Upper lobe of left lung (tissue), 4 donors: ENCODE data around the gene ZCCHC24.

Experiments used
- POLR2A ChIP-seq, 4 donors: fragments of 450-650 bp; IDR thresholded peaks; one replicate each; pipeline ENCODE4 v1.5.1; 2016 to 2017; ENCODE audit warnings: antibody characterized with exemption in 4 of 4, mild to moderate bottlenecking in 2 of 4
- POLR2AphosphoS5 ChIP-seq, 2 donors: sonication (generic); formaldehyde crosslinking; IDR thresholded peaks; one replicate each; pipeline ENCODE4 v1.5.1; 2017; ENCODE audit warnings: antibody characterized with exemption in 2 of 2
- TF ChIP-seq, protein P1 (sequence below), 6 experiments: fragments of 450-650 bp in 4 of 6; fragments of 200-600 bp in 2 of 6; sonication (generic) in 2 of 6; IDR thresholded peaks; one replicate each; pipeline ENCODE4 v1.5.1; 2016 to 2019; ENCODE audit warnings: antibody characterized with exemption in 6 of 6

DNA sequence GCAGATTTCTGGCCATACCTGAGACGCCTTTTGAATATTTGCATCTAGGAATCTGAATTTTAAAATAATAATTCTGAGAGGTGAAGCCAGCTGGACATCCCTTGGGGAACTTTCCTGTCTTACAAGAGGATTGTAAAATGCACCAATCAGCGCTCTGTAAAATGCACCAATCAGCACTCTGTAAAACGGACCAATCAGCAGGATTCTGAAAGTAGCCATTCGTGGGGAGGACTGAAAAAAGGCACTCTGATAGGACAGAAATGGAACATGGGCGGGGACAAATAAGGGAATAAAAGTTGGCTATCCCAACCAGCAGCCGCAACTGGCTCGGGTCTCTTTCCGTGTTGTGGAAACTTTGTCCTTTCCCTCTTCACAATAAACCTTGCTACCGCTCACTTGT, 88.2 kb downstream of the ZCCHC24 start:
- TF ChIP-seq, protein P1, sequence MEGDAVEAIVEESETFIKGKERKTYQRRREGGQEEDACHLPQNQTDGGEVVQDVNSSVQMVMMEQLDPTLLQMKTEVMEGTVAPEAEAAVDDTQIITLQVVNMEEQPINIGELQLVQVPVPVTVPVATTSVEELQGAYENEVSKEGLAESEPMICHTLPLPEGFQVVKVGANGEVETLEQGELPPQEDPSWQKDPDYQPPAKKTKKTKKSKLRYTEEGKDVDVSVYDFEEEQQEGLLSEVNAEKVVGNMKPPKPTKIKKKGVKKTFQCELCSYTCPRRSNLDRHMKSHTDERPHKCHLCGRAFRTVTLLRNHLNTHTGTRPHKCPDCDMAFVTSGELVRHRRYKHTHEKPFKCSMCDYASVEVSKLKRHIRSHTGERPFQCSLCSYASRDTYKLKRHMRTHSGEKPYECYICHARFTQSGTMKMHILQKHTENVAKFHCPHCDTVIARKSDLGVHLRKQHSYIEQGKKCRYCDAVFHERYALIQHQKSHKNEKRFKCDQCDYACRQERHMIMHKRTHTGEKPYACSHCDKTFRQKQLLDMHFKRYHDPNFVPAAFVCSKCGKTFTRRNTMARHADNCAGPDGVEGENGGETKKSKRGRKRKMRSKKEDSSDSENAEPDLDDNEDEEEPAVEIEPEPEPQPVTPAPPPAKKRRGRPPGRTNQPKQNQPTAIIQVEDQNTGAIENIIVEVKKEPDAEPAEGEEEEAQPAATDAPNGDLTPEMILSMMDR (IDR thresholded peaks at IDR 0.05) = no peak
- no peak for TF ChIP-seq POLR2A (IDR thresholded peaks at IDR 0.05)
- no peak for TF ChIP-seq POLR2AphosphoS5 (IDR thresholded peaks at IDR 0.05)
